Stomach (tissue), 19 donors: ENCODE results near the gene WWOX. TPM values are rescaled to one million over a fixed set of nuclear protein-coding genes. Genes with fewer than 3 reads are reported as not detected.
"Not testable (repeated sequence)": the region's sequence is repeated elsewhere in the genome, so short reads cannot be mapped to it uniquely, and the experiment has no call there.

Experiments used
- DNase-seq, 2 donors: peaks; one replicate each; pipeline versions ENCODE4 v3.0.0 to v3.0.0-alpha.2; 2013 to 2019
- H3K27ac ChIP-seq, 5 donors: fragments of 200-600 bp in 4 of 5; sonication (generic) in 4 of 5; one replicate each; pipeline ENCODE4 v1.5.1; 2013 to 2019; ENCODE audit warnings: mild to moderate bottlenecking in 1 of 5, moderate library complexity in 1 of 5
- H3K27me3 ChIP-seq, 3 donors: fragments of 200-600 bp; sonication (generic); one replicate each; pipeline ENCODE4 v1.5.1; 2017 to 2019; ENCODE audit warnings: mixed run types in 1 of 3
- H3K36me3 ChIP-seq, 4 donors: fragments of 200-600 bp; sonication (generic); 1 replicate in 3 of 4; 2 replicates in 1 of 4; pipeline ENCODE4 v1.5.1; 2016 to 2019
- H3K4me1 ChIP-seq, 4 donors: fragments of 200-600 bp; sonication (generic); one replicate each; pipeline ENCODE4 v1.5.1; 2016 to 2019
- H3K4me3 ChIP-seq, 4 donors: fragments of 200-600 bp; sonication (generic) in 3 of 4; one replicate each; pipeline ENCODE4 v1.5.1; 2016 to 2019; ENCODE audit warnings: mild to moderate bottlenecking in 1 of 4
- H3K9me3 ChIP-seq, 4 donors: fragments of 200-600 bp; sonication (generic); one replicate each; pipeline ENCODE4 v1.5.1; 2016 to 2019
- CTCF ChIP-seq, 7 experiments: fragments of 450-650 bp in 4 of 7; fragments of 200-600 bp in 3 of 7; sonication (generic) in 3 of 7; IDR thresholded peaks; one replicate each; pipeline ENCODE4 v1.5.1; 2016 to 2019; ENCODE audit warnings: antibody characterized with exemption in 7 of 7, control low read depth in 2 of 7, mild to moderate bottlenecking in 1 of 7
- EP300 ChIP-seq: sonication (generic); formaldehyde crosslinking; IDR thresholded peaks from one replicate; pipeline ENCODE4 v1.6.1; 2017; ENCODE audit warnings: antibody characterized with exemption
- POLR2A ChIP-seq, 4 donors: fragments of 450-650 bp; IDR thresholded peaks; one replicate each; pipeline ENCODE4 v1.6.1; 2016; ENCODE audit warnings: antibody characterized with exemption in 4 of 4, control low read depth in 2 of 4, mild to moderate bottlenecking in 1 of 4, moderate library complexity in 1 of 4
- POLR2AphosphoS5 ChIP-seq, 3 donors: sonication (generic); formaldehyde crosslinking; IDR thresholded peaks; one replicate each; pipeline ENCODE4 v1.6.1; 2016; ENCODE audit warnings: antibody characterized with exemption in 3 of 3
- WGBS, 5 donors: extraction: QIAGEN DNeasy Blood & Tissue Kit in 3 of 5; methylation state at CpG; one replicate each; pipeline versions ENCODE4 v1.1.5 to v1.1.7; 2013 to 2018; 5-methylcytosine and 5-hydroxymethylcytosine counted together
- intact Hi-C: fragments of 100-400 bp; cut with DNase I; formaldehyde crosslinking; loops from one replicate; pipeline ENCODE4 v1.15.1; 2023; ENCODE audit warnings: low total_unique reads
- long read RNA-seq, 10 donors: transcript quantifications; one replicate each; lab custom pipeline, GENCODE V29; 2026
- polyA plus RNA-seq, 3 donors: library from polyadenylated mRNA; stranded (reverse); fragments of 200-250 nt; gene quantifications; one replicate each; pipeline ENCODE4 v1.2.3, GENCODE V29; 2013
- total RNA-seq, 5 donors: library from RNA; depleted of rRNA; stranded (reverse); fragments of >200 nt; gene quantifications; one replicate each; pipeline versions ENCODE4 v1.1.0 to v1.2.3, GENCODE V29; 2014 to 2016
- donor health status: healthy with polysubstance abuse.
- donor health status: Bipolar disorder and iron deficiency.
- donor health status: healthy.

The WWOX gene
- 100 to 1,000 TPM in 1 of 5 donors, 10 to 100 TPM in 4; 30.3 to 129 (median 71.9) TPM for total RNA-seq
- 10 to 100 TPM in 1 of 3 donors, 1 to 10 TPM in 2; 7.7 to 17.9 (median 7.7) TPM for polyA plus RNA-seq
- long read RNA-seq, donor 1, partial matches to known transcripts, result 6 of 6 reads
- long read RNA-seq, donor 1, other reads (novel, unspliced or antisense), result 0 of 6 reads
- long read RNA-seq, donor 2, partial matches to known transcripts, result 9 of 9 reads
- long read RNA-seq, donor 2, other reads (novel, unspliced or antisense), result 0 of 9 reads
- long read RNA-seq, donor 3, partial matches to known transcripts, result 5 of 6 reads
- long read RNA-seq, donor 3, other reads (novel, unspliced or antisense), result 0 of 6 reads
- long read RNA-seq, donor 4, result 0 reads
- long read RNA-seq, donor 5, result 0 reads
- long read RNA-seq, donor 6, partial matches to known transcripts, result 8 of 13 reads
- long read RNA-seq, donor 6, other reads (novel, unspliced or antisense), result 0 of 13 reads
- long read RNA-seq, donor 7, partial matches to known transcripts, result 0 of 2 reads
- long read RNA-seq, donor 7, other reads (novel, unspliced or antisense), result 0 of 2 reads
- long read RNA-seq, donor 8, partial matches to known transcripts, result 9 of 12 reads
- long read RNA-seq, donor 8, other reads (novel, unspliced or antisense), result 0 of 12 reads
- long read RNA-seq, donor 9, result 0 reads
- long read RNA-seq, donor 10, partial matches to known transcripts, result 6 of 6 reads
- long read RNA-seq, donor 10, other reads (novel, unspliced or antisense), result 0 of 6 reads

- TF ChIP-seq CTCF (IDR thresholded peaks at IDR 0.05) (peak in 3 of 7 experiments; percentile 54 to 94 (median 82)), POLR2A (IDR thresholded peaks at IDR 0.05) (no peak), POLR2AphosphoS5 (IDR thresholded peaks at IDR 0.05) (peak; percentile 50 to 80 (median 54)), EP300 (no peak)
- DNase-seq, result peak; percentile 97 to 99
- no peaks in the 10 kb centered on the region for H3K36me3 ChIP-seq
- WGBS, 5 donors, result 0% methylated on average over 56 to 84 of the region's 84 CpGs
- H3K4me3 ChIP-seq, result peak within 1 kb of the TSS; percentile 65 to 99 (median 90)
- peak within 1 kb of the TSS; percentile 88 to 93 (median 90) for H3K27ac ChIP-seq
- H3K9me3 ChIP-seq, result no peaks in the 10 kb centered on the region
- H3K27me3 ChIP-seq, result no peaks in the 10 kb centered on the region
- peaks cover 17 to 35% (median 18%) of the 10 kb centered on the region in 4 donors for H3K4me1 ChIP-seq
- intact Hi-C loops, result no loop called here
Measured at GRCh38 chr16:78099271-78100111, at the start of gene WWOX. Gene WWOX (plus strand): TSS chr16:78099654.

GRCh38 chr16:78050734-78051400, 48.6 kb upstream of the WWOX start:
- DNase-seq, result no peak
- TF ChIP-seq POLR2A (IDR thresholded peaks at IDR 0.05), result no peak
- no peak for TF ChIP-seq POLR2AphosphoS5 (IDR thresholded peaks at IDR 0.05)
- TF ChIP-seq EP300, result no peak
- TF ChIP-seq CTCF (IDR thresholded peaks at IDR 0.05), result no peak
- intact Hi-C loops, result no loop called here
- Histone ChIP-seq H3K4me3 (no peak overlapping the region), H3K27me3 (peaks cover 0 to 21% (median 3%) of the 10 kb centered on the region in 3 donors), H3K36me3 (no peaks in the 10 kb centered on the region), H3K27ac (no peak overlapping the region), H3K9me3 (no peaks in the 10 kb centered on the region), H3K4me1 (peaks cover 0 to 4% (median 1%) of the 10 kb centered on the region in 4 donors)
- 32 to 72% (median 63%) methylated on average over 2 of the region's 2 CpGs for WGBS, 5 donors

- TF ChIP-seq POLR2A (IDR thresholded peaks at IDR 0.05) (no peak), POLR2AphosphoS5 (IDR thresholded peaks at IDR 0.05) (no peak), EP300 (no peak), CTCF (IDR thresholded peaks at IDR 0.05) (no peak)
- H3K9me3 ChIP-seq, result no peaks in the 10 kb centered on the region
- H3K27ac ChIP-seq, result no peak overlapping the region
- DNase-seq, result peak in 1 of 2 donors; percentile 39
- peaks cover 0 to 13% (median 10%) of the 10 kb centered on the region in 4 donors for H3K4me1 ChIP-seq
- no peaks in the 10 kb centered on the region for H3K36me3 ChIP-seq
- intact Hi-C loops, result no loop called here
- 35 to 48% (median 42%) methylated on average over 9 of the region's 9 CpGs for WGBS, 5 donors
- no peak overlapping the region for H3K4me3 ChIP-seq
- H3K27me3 ChIP-seq, result peaks cover 0 to 14% (median 0%) of the 10 kb centered on the region in 3 donors
Measured at GRCh38 chr16:78057803-78058564, 41.5 kb upstream of the WWOX start.

- H3K9me3 ChIP-seq, intact Hi-C loops, DNase-seq, H3K4me3 ChIP-seq, H3K27ac ChIP-seq, H3K36me3 ChIP-seq: not testable (repeated sequence)
- Histone ChIP-seq H3K4me1 (peaks cover 0 to 13% (median 10%) of the 10 kb centered on the region in 4 donors), H3K27me3 (peaks cover 0 to 14% (median 0%) of the 10 kb centered on the region in 3 donors)
- 69 to 85% (median 80%) methylated on average over 24 to 25 of the region's 25 CpGs for WGBS, 5 donors
Measured at GRCh38 chr16:78059806-78060205, 39.6 kb upstream of the WWOX start.
